KOPT-K1 (cell line): ENCODE results near the gene GRAMD2B.
"Not testable (repeated sequence)": the region's sequence is repeated elsewhere in the genome, so short reads cannot be mapped to it uniquely, and the experiment has no call there.

ENCODE experiments used
- H3K27ac ChIP-seq: fragments of 200-600 bp; sonication (generic); 2 replicates; pipeline ENCODE4 v1.5.1; 2016; ENCODE audit warnings: antibody characterized with exemption, mild to moderate bottlenecking, low read depth, low read length; ENCODE audit not compliant: poor library complexity, severe bottlenecking
- H3K36me3 ChIP-seq: fragments of 200-600 bp; sonication (generic); 2 replicates; pipeline ENCODE4 v1.5.1; 2017; ENCODE audit warnings: antibody characterized with exemption, mild to moderate bottlenecking, low read length, moderate library complexity; ENCODE audit not compliant: insufficient read depth
- H3K9me3 ChIP-seq: fragments of 200-600 bp; sonication (generic); 2 replicates; pipeline ENCODE4 v1.5.1; 2017; ENCODE audit warnings: antibody characterized with exemption, low read length, mild to moderate bottlenecking; ENCODE audit not compliant: insufficient read depth, poor library complexity, severe bottlenecking

GRAMD2B gene

GRCh38 chr5:126395605-126396004, 27.6 kb upstream of the GRAMD2B start:
- Histone ChIP-seq H3K27ac (no peak overlapping the region), H3K9me3 (peaks cover 4% of the 10 kb centered on the region), H3K36me3 (no peaks in the 10 kb centered on the region)

GRCh38 chr5:126396721-126397120, 26.5 kb upstream of the GRAMD2B start:
- not testable (repeated sequence) for H3K36me3 ChIP-seq, H3K27ac ChIP-seq, H3K9me3 ChIP-seq

- Histone ChIP-seq H3K27ac (no peak overlapping the region), H3K9me3 (peaks cover 6% of the 10 kb centered on the region), H3K36me3 (no peaks in the 10 kb centered on the region)
Observed at GRCh38 chr5:126398791-126399190, 24.4 kb upstream of the GRAMD2B start.

- no peak overlapping the region for H3K27ac ChIP-seq
- no peaks in the 10 kb centered on the region for H3K36me3 ChIP-seq
- H3K9me3 ChIP-seq: peaks cover 6% of the 10 kb centered on the region
Observed at GRCh38 chr5:126400621-126401251, 22.5 kb upstream of the GRAMD2B start.

- H3K27ac ChIP-seq: no peak overlapping the region
Observed at GRCh38 chr5:126402621-126403555, 20.3 kb upstream of the GRAMD2B start.

GRCh38 chr5:126403876-126404275, 19.3 kb upstream of the GRAMD2B start:
- Histone ChIP-seq H3K9me3 (peaks cover 6% of the 10 kb centered on the region), H3K27ac (no peak overlapping the region)

More at GRCh38 chr5:126402621-126403555, 20.3 kb upstream of the GRAMD2B start:
- Histone ChIP-seq H3K36me3 (no peaks in the 10 kb centered on the region), H3K9me3 (peaks cover 6% of the 10 kb centered on the region)

GRCh38 chr5:126410623-126411022, 12.6 kb upstream of the GRAMD2B start:
- no peak overlapping the region for H3K27ac ChIP-seq
- no peaks in the 10 kb centered on the region for H3K36me3 ChIP-seq
- peaks cover 4% of the 10 kb centered on the region for H3K9me3 ChIP-seq

More at GRCh38 chr5:126403876-126404275, 19.3 kb upstream of the GRAMD2B start:
- no peaks in the 10 kb centered on the region for H3K36me3 ChIP-seq

GRCh38 chr5:126413856-126414255, 9.4 kb upstream of the GRAMD2B start:
- H3K36me3 ChIP-seq: no peaks in the 10 kb centered on the region
- H3K27ac ChIP-seq: no peak overlapping the region

GRCh38 chr5:126414874-126415502, 8.2 kb upstream of the GRAMD2B start:
- no peaks in the 10 kb centered on the region for H3K36me3 ChIP-seq
- H3K9me3 ChIP-seq: peaks cover 4% of the 10 kb centered on the region
- no peak overlapping the region for H3K27ac ChIP-seq

More at GRCh38 chr5:126413856-126414255, 9.4 kb upstream of the GRAMD2B start:
- peaks cover 4% of the 10 kb centered on the region for H3K9me3 ChIP-seq

- Histone ChIP-seq H3K9me3 (peaks cover 4% of the 10 kb centered on the region), H3K36me3 (no peaks in the 10 kb centered on the region), H3K27ac (no peak overlapping the region)
Observed at GRCh38 chr5:126415789-126416188, 7.4 kb upstream of the GRAMD2B start.

GRCh38 chr5:126416266-126416925, 6.8 kb upstream of the GRAMD2B start:
- Histone ChIP-seq H3K27ac (no peak overlapping the region), H3K9me3 (peaks cover 1% of the 10 kb centered on the region), H3K36me3 (no peaks in the 10 kb centered on the region)

GRCh38 chr5:126417178-126417577, 6.0 kb upstream of the GRAMD2B start:
- no peak overlapping the region for H3K27ac ChIP-seq
- no peaks in the 10 kb centered on the region for H3K36me3 ChIP-seq
- H3K9me3 ChIP-seq: no peaks in the 10 kb centered on the region

GRCh38 chr5:126419102-126419501, 4.1 kb upstream of the GRAMD2B start:
- no peak overlapping the region for H3K27ac ChIP-seq
- no peaks in the 10 kb centered on the region for H3K36me3 ChIP-seq
- no peaks in the 10 kb centered on the region for H3K9me3 ChIP-seq

GRCh38 chr5:126428421-126428820, 5.2 kb downstream of the GRAMD2B start:
- Histone ChIP-seq H3K9me3 (no peaks in the 10 kb centered on the region), H3K36me3 (no peaks in the 10 kb centered on the region), H3K27ac (no peak overlapping the region)

- H3K27ac ChIP-seq: no peak overlapping the region
- H3K36me3 ChIP-seq: no peaks in the 10 kb centered on the region
- no peaks in the 10 kb centered on the region for H3K9me3 ChIP-seq
Observed at GRCh38 chr5:126430631-126431030, 7.4 kb downstream of the GRAMD2B start.
